ENCODE data around the gene PSMG3.
"Not testable (repeated sequence)": the region's sequence is repeated elsewhere in the genome, so short reads cannot be mapped to it uniquely, and the experiment has no call there.

Gene PSMG3

DNA sequence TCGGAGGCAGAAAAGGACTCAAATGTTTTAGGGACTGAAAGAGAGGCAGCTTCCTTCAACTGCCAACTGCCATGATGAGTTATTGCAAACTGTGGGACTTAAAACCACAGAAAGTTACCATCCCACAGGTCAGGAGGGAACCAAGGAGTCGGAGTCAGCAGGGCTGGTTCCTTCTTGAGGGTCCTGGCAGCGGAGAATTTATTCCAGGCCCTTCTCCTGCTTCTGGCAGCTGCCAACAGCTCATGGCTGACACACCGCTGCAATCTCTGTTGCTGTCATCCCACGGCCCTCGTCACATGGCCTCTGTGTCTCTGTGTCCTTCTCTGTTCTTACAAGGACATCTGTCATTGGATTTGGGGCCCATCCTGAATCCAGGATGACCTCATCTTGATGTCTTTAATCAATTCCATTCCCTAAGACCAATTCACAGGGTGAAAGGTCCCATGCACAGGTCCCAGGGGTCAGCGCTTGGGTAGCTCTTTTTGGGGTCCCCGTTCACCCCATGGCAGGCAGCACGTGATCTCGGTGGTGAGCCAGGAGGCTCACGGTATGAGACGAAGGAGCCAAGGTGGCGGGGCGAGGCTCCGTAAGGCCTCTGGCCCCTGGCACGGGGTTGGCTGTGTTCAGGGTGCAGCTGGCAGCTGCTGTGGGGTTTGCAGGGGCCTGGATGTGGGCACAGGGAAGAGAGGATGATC is 27.4 kb upstream of the PSMG3 start:
- no peak for DNase-seq (ENCODE audit: extremely low read depth in 1 of 2, low read depth in 1 of 2)

DNA sequence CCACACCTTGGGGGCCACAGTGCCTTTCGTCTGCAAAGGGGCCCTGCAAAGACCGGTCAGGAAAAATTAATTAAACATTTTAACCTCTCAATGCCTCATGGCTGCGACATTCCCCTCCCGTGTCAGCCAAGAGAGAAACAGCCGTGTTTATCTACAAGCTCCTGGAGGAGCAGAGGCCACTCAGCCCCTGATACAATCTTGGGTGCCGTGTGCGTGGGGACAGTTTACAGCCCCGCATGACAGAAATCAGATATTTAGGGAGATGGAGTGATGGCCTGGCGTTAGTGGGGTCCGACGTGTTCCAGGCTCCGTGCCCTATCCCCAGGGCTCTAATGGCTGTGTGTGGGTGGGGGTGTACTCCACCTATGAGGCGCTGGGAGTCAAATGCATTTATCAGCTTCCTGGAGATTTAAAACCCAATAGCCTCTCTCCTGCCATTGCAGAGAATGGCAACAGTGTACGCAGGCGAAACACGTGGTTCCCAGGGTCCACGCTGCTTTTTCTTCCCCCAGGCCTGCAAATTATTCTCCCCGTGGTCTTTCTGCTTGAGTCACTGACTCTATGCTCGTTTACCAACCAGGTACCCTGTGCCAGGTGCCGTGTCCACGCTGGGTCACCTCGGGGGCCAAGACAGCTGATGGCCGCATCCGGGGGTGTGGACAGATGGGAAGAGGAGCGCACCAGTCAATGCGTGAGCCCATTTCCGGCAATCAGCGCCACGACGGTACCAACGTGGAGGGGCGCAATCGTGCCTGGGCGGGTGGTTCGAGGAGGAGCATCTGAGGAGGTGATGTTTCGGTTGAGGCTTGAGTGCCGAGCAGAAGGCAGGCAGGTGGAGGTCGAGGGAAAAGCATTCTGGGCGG is 26.6 kb upstream of the PSMG3 start:
- DNase-seq (ENCODE audit: extremely low read depth in 1 of 2, low read depth in 1 of 2), result no peak

DNA sequence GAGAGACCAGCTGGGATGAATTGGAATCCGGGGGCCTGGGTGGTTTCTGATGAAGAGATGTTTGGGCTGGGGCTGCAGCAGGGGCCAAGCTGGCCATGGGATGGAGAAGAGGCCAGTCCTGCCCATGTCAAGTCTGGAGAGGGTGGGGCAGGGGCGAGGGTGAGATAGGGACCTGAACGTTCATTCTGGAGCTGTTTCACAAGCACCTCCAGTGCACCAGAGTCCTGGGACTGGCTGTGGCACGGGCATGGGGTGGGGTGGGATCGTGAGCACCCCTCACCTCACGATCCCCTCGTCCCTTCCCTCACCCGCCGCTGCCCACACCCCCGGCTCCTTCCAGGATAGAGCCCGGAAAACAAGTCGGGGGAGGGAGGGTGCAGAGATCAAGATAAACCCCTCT is 25.8 kb upstream of the PSMG3 start:
- no peak for DNase-seq (ENCODE audit: extremely low read depth in 1 of 2, low read depth in 1 of 2)

DNA sequence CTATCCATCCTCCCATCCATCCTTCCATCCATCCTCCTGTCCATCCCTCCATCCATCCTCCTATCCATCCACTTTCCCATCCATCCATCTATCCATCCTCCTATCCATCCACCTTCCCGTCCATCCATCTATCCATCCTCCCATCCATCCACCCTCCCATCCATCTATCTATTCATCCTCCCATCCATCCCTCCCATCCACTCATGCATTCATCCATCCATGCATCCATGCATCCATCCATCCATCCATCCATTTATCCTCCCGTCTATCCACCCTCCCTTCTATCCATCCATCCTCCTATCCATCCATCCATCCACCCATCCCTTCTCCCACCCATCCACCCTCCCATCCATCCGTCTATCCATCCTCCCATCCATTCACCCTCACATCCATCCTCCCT is 25.2 kb upstream of the PSMG3 start:
- DNase-seq (ENCODE audit: extremely low read depth in 1 of 2, low read depth in 1 of 2), result no peak

GRCh38 chr7:1593904-1594421 is 24.1 kb upstream of the PSMG3 start:
- no peak for DNase-seq (ENCODE audit: extremely low read depth in 1 of 2, low read depth in 1 of 2)

DNA sequence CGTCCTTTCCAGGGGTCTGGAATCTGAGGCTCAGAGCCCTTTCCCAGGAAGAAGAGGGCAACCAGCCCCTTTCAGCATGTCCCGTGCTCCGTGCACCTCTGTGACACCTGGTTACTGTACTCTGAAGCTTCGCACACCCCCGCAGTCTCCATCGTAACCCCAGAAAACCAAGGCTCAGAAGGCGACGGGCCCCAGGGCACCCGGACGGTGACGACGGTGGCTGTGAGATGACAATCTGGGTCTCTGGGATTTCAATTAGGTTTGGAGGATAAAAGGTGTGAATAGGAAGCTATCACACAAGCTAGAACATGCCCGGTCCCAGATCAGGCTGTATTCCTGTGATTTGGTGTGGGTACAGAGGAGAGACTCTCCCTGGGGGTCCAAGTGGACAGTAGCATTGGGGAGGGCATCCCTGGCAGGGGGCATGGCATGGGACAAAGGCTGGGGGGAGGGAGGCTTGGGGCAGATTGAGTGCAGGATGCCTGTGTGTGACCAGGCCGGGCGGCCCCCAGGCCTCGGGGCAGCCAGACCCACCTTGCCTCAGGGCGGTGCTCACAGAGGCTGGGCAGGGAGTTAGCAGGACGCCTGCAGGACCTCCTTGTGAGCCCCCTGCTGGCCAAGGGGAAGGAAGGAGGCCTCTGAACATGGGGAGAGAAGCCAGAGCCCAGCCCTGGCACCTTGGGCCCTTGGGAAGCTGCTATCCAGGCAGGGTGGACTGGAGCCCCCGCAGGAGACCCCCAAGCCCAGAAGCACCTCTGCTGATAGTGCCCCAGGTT is 23.4 kb upstream of the PSMG3 start:
- DNase-seq (ENCODE audit: extremely low read depth in 1 of 2, low read depth in 1 of 2), result no peak

DNA sequence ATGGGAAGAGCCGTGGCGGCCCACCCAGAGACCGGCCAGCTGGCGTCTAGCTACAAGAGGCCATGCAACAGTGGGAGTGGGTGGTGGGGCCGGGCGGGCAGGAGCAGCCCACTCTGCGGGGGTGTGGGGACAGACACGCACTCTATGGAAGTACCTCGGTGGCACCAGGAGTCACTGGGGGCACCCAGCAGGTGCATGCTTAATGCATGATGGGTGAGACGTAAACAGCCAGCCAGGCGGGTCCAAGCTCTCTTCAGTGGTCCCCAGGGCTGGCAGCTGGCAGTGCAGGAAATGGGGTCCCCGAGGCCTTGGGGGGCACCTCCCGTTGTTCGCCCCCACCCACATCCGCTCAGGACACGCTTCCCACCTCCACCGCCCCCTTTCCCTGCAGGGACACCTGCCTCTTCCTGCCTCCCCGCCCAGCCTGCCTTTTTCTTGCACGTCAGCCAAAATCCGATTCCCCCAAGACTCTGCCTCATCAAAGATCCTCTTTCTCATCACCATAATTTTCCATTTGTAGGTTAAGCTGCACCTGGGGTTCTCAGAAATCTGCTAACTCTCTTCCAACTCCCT is 22.6 kb upstream of the PSMG3 start:
- no peak for DNase-seq (ENCODE audit: extremely low read depth in 1 of 2, low read depth in 1 of 2)

- no peak for DNase-seq (ENCODE audit: extremely low read depth in 1 of 2, low read depth in 1 of 2)
Observed at GRCh38 chr7:1591876-1592275, 22.0 kb upstream of the PSMG3 start.

DNA sequence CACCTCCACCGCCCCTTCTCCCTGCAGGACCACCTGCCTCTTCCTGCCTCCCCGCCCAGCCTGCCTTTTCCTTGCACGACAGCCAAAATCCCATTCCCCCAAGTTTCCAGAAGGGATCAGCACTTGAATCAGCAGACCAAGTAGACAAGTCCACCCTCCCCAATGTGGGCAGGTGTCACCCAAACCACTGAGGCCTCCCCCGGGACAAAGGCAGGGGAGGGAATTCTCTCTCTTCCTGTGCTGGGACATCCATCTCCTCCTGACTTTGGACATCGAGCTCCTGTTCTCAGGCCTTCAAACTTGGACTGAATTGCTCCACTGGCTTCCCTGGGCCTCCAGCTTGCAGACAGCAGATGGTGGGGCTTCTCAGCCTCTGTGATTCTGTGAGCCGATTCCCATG is 21.6 kb upstream of the PSMG3 start:
- no peak for DNase-seq (ENCODE audit: extremely low read depth in 1 of 2, low read depth in 1 of 2)

- DNase-seq (ENCODE audit: extremely low read depth in 1 of 2, low read depth in 1 of 2), result no peak
Observed at GRCh38 chr7:1590887-1591286, 21.1 kb upstream of the PSMG3 start.

GRCh38 chr7:1590476-1590875 is 20.6 kb upstream of the PSMG3 start:
- DNase-seq (ENCODE audit: extremely low read depth in 1 of 2, low read depth in 1 of 2), result no peak

GRCh38 chr7:1588978-1589377 is 19.1 kb upstream of the PSMG3 start:
- no peak for DNase-seq (ENCODE audit: extremely low read depth in 1 of 2, low read depth in 1 of 2)

DNA sequence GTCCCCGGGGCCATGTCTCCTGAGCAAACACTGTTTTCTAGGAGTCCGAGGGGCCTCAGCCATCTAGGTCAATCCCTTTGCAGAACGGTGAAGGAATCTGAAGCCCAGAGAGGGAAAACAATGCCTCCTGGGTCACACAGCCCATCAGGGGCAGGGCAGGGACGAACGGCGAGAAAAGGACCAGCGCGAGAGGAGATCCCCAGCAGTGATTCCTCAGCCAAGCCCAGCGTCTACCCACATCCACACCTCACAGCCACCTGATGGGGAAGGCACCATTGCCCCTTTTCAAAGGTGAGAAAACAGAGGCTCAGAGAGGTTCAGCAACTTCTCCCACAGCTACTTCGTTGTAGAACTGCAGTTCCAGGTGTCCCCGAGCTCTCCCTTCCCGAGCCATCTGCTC is 17.9 kb upstream of the PSMG3 start:
- no peak for DNase-seq (ENCODE audit: extremely low read depth in 1 of 2, low read depth in 1 of 2)

GRCh38 chr7:1586827-1587705 is 17.2 kb upstream of the PSMG3 start:
- DNase-seq (ENCODE audit: extremely low read depth in 1 of 2, low read depth in 1 of 2), result no peak

DNA sequence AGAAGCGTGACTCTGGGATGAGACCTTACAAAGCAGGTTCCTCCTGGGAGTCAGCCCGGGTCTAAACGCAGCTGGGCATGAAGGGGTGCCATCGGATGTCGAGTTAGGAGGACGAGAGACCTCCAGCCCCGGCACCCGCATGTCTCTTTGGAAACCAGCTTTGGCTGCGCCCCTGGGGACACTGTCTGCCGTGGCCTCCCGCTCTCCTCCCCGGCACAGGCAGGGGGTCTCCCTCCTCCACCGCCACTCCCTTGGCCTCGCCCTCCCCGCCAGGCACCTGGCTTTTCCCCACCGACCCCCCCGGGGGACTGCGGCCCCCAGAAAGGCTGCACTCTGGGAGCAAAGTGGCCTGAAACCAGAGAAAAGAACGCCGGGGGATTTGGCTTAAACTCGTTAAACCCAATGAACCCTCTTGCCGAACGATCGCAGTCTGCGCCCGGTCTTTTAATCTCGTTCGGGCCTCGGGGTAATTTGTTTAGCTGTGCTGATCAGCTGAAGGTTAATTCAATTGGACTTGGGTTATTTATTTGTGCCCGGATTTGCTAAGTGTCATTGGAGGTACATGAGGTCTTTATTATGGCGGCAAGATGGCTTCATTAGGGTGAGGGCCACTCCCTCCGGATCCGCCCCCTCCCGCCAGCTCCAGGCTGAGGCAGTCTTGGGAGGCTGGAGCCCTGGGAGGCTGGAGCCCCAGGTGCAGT is 16.4 kb upstream of the PSMG3 start:
- no peak for DNase-seq (ENCODE audit: extremely low read depth in 1 of 2, low read depth in 1 of 2)

- no peak for DNase-seq (ENCODE audit: extremely low read depth in 1 of 2, low read depth in 1 of 2)
Observed at GRCh38 chr7:1585142-1585981, 15.5 kb upstream of the PSMG3 start.

- no peak for DNase-seq (ENCODE audit: extremely low read depth in 1 of 2, low read depth in 1 of 2)
Observed at GRCh38 chr7:1584700-1585099, 14.9 kb upstream of the PSMG3 start.

- not testable (repeated sequence) for DNase-seq (ENCODE audit: extremely low read depth in 1 of 2, low read depth in 1 of 2)
Observed at GRCh38 chr7:1583241-1583930, 13.6 kb upstream of the PSMG3 start.

Measured in stimulated activated CD8-positive, alpha-beta memory T cell treated with anti-CD3 and anti-CD28 coated beads, Interleukin-7, amount 100 ng/mL, for 48 hours (primary cell).